Measurements from ENCODE around the gene SRBD1.
A peak's percentile ranks its signal among the peaks of the same experiment; 100 is the strongest.

SRBD1 gene

GRCh38 chr2:45540942-45541341 lies 70.1 kb downstream of the SRBD1 start:
- no peak for DNase-seq

DNA sequence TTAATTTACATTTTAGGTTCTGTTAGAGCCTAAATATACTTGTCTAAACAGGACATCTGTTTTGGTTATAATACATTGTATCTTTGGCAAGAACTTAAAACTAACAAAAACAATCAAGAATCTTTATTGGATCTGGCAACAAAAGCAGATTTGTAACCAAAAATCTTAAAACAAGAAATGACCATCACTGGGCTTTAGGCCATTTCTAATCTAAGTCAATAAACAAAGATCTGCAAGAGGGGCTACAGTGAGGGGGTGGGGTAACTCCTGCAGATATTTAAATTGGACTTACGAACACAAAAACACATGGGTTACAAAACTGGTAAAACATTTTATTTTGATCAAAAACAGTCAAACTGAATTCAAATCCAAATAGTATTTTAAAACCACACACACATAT lies 77.3 kb downstream of the SRBD1 start:
- DNase-seq, result no peak

- no peak for DNase-seq
These were observed 78.9 kb downstream of the SRBD1 start for GRCh38 chr2:45532181-45532580.

DNA sequence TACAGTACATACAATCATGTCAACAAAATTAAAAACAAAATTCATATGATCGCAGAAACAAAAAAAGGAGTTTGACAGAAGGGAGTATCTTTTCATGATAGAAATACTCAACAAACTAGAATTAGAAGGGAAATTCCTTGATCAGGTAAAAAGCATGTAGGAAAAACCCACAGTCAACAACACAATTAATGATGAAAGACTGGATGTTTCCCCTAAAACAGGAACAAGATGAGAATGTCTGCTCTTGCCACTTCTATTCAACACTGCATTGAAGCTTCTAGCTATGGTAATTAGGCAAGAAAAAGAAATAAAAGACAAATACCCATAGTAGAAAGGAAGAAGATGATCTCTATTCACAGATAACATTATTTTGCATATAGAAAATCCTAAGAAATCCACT lies 87.1 kb downstream of the SRBD1 start:
- DNase-seq, result no peak

DNA sequence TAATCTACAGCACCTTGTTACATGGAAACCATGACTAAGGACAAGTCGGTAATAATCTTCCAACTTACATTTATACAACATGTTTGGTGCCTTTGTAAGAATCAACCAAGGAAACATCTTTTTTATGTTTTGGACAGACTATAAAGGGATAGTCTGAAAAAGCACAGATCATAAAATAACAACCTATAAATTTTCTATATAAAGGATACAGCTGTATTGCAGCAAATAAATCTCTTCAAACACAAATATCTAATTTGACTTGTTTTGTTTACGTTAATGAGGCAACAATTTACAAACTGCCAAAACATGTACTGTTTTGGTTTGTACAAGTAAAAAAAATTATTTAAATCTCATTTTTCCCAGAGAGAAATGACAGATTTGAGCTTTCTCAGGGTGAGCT lies 92.5 kb downstream of the SRBD1 start:
- no peak for DNase-seq

DNA sequence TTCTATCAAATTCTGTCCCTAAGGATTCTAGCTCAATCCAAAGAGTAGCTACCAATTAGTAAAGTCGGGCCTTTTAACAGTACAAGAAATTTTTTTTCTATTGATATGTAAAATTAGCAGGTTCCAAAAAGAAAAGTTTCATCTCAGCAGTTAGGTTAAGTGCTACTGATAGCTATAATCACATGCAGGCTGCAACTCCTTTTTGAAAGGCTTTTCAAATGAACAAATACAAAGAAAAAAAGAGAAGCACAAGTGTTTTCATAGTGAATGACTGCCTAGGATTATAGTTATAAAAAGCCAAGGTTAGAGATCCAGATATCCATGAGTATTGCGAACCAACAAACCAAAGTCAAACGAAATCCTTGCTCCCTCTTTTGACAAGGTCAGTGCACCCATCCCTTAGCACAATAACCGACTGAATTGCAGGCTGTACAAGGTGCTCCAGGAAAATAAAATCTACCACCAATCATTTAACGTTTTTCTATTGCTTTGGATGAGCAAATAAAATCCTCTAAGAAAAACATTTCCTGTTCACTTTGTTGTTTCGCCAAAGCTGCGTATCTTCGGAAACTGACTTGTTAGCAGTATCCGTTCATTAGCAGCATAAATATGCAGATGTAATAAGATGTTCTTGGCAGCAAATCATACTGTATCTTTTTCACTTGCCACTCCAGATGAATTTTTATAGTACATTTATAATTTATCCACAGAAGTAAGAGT lies 100.2 kb downstream of the SRBD1 start:
- DNase-seq, result no peak

- no peak for DNase-seq
These were observed 104.3 kb downstream of the SRBD1 start for GRCh38 chr2:45506756-45507155.

DNA sequence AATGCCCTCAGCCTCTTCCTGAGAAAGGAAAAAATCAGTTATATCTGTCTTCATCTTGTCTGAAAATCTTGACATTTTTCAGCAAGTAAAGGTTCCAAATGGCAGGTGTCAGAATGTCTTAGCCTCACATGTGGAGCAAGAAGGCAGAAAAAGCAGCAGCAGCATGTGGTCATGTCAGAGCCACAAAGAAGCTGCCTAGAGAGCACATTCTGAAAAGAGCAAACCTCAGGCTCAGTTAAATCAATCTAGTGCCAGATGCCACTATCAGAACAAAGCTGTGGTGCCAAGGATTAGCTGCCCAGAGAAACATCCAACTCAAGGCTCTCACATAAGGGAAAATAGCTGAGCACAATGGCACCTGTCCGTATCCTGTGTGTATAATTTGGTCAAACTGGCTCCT lies 105.9 kb downstream of the SRBD1 start:
- no peak for DNase-seq

DNA sequence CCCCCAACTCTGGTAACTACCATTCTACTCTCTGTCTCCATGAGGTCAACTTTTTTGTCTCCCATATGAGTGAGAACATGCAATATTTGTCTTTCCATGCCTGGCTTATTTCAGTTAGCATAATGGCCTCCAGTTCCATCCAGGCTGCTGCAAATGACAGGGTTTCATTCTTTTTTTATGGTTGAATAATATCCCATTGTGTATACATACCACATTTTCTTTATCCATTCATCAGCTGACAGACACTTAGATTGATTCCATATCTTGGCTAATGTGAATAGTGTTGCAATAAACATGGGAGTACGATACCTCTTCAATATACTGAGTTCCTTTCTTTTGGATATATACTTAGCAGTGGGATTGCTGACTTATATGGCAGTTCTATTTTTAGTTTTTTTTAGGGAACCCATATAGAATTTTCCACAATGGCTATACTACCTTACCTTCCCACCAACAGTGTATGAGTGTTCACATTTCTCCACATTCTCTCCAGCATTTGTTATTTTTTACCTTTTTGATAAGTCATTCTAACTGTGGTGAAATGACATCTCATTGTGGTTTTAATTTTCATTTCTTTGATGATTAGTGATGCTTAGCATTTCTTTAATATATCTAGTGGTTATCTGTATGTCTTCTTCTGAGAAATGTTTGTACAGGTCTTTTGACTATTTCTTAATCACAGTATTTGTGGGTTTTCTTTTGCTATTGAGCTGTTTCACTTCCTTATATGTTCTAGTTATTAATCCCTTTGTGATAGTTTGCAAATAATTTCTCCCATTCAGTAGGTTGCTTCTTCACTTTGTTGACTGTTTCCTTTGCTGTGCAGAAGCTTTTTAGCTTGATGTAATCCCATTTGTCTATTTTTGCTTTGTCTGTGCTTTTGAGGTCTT lies 112.2 kb downstream of the SRBD1 start:
- DNase-seq, result no peak

DNA sequence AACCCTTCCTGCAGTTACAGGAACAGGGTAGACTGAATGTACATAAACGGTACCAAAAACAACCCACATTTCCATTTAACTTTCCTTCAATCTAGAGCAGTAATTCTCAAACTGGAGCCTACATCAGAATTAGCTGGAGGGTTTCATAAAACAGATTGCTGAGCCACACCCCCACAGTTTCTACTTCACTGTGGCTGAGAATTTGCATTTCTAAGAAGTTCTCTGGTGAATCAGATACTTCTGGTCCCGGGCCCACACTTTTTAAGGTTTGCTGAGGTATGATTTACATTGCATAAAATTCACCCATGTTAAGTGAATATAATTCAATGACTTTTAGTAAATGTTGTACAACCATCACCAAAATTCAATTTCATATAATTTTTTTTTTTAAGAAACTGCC lies 113.7 kb downstream of the SRBD1 start:
- no peak for DNase-seq

DNA sequence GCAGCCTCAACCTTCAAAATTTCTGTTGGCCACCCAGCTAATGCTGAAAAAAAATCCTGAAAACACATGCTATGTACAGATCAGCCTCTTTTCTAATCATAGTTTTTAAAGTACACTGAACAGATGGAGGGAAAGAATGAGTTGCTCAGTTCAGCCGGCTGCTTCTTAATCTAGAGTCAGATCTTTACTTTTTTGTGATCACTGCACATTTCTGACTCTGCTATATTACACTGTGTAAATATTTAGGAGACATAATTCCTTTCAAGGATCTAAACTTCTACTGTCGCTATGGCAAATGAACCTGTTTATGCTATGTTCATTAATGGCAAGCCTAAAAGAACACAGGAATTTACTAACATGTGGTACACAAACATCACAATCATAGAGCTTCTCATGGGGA lies 114.2 kb downstream of the SRBD1 start:
- DNase-seq, result no peak

- no peak for DNase-seq
These were observed 116.1 kb downstream of the SRBD1 start for GRCh38 chr2:45494978-45495293.

- peak; percentile 15 for DNase-seq
These were observed 116.6 kb downstream of the SRBD1 start for GRCh38 chr2:45494275-45494977.

GRCh38 chr2:45484965-45485364 lies 126.1 kb downstream of the SRBD1 start:
- DNase-seq, result no peak

DNA sequence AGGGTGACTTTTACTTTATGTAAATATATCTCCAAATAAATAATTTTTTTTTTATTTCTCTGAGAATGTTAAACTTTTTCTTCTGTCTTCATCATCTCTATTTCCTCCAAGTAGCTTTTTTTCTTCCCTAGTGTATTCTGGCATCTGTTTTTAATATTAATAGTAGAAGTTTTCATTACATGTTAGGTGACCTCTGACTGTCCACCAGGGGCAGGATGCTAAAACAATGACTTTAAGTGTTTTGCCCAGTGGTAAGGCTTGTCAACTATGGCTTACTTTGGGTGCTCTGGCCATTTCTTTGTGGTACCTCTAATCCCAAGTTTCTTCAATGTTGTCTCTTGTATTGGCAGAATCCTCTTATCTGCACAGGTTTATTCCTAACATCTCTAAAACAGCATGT lies 127.1 kb downstream of the SRBD1 start:
- DNase-seq, result no peak

GRCh38 chr2:45477546-45477945 lies 133.5 kb downstream of the SRBD1 start:
- DNase-seq, result no peak

DNA sequence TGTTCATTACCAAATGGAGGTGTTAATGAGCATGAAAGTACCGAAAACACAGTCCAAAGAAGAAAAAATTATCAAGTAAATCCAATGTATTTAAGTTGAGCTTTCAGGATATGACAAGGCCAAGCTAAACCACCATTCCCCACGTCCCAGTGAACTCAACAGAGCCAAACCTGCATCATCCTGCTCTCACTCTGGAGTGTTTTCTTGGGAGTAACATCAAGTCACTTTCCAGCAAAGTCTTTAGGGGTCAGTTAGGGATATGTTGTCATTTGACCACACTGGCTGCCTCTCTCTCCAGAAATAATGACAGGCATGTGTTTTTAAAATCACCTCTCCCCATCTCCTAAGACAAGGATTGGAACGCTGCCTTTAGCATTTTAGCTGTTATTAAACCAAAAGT lies 140.5 kb downstream of the SRBD1 start:
- DNase-seq, result no peak

GRCh38 chr2:45469314-45470099 lies 141.6 kb downstream of the SRBD1 start:
- no peak for DNase-seq

- no peak for DNase-seq
These were observed 142.8 kb downstream of the SRBD1 start for GRCh38 chr2:45468279-45468678.

- no peak for DNase-seq
These were observed 145.0 kb downstream of the SRBD1 start for GRCh38 chr2:45466053-45466452.

GRCh38 chr2:45460825-45461224 lies 150.2 kb downstream of the SRBD1 start:
- DNase-seq, result no peak

DNA sequence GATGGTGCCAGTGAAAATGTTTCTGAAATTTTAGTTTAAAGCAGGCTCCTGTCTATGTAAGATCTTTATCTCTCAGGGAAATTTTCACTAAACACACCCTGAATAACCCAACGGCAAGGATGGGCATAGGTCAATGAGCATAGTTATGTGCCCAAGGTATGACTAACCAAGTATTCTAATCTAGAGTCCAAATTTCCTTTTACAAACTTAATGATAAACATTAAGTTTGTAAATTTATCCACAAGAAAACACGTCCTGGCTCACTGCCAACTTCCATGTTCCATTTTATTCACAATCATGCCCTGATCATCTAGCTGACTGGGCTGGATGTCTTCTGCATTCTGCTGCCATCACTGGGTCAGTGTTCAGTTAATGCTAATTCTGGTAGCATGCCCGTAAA lies 151.2 kb downstream of the SRBD1 start:
- DNase-seq, result no peak

GRCh38 chr2:45458909-45459563 lies 152.0 kb downstream of the SRBD1 start:
- DNase-seq, result peak; percentile 4
